ENCODE data around the gene ARID3B.
A peak's percentile ranks its signal among the peaks of the same experiment; 100 is the strongest.

The ARID3B gene

GRCh38 chr15:74528876-74529275 lies 12.1 kb upstream of the ARID3B start:
- DNase-seq = no peak
- Histone ChIP-seq H3K4me3 (ENCODE audit: low read depth, low read length) (no peak overlapping the region), H3K27ac (no peak overlapping the region), H3K9me3 (ENCODE audit: severe bottlenecking) (no peaks in the 10 kb centered on the region), H3K27me3 (ENCODE audit: insufficient read depth, low read depth, severe bottlenecking) (no peaks in the 10 kb centered on the region), H3K36me3 (no peaks in the 10 kb centered on the region)
- TF ChIP-seq CTCF (IDR thresholded peaks at IDR 0.05; ENCODE audit: low read depth, low read length) = no peak

- Histone ChIP-seq H3K27me3 (ENCODE audit: insufficient read depth, low read depth, severe bottlenecking) (no peaks in the 10 kb centered on the region), H3K4me3 (ENCODE audit: low read depth, low read length) (no peak overlapping the region), H3K9me3 (ENCODE audit: severe bottlenecking) (no peaks in the 10 kb centered on the region), H3K36me3 (no peaks in the 10 kb centered on the region), H3K27ac (no peak overlapping the region)
- DNase-seq = no peak
- TF ChIP-seq CTCF (IDR thresholded peaks at IDR 0.05; ENCODE audit: low read depth, low read length) = no peak
Measured at GRCh38 chr15:74529921-74530320, 11.1 kb upstream of the ARID3B start.

GRCh38 chr15:74530771-74531143 lies 10.3 kb upstream of the ARID3B start:
- no peaks in the 10 kb centered on the region for H3K9me3 ChIP-seq (ENCODE audit: severe bottlenecking)
- no peak for TF ChIP-seq CTCF (IDR thresholded peaks at IDR 0.05; ENCODE audit: low read depth, low read length)
- peak overlapping the region; percentile 57 for H3K27ac ChIP-seq
- H3K4me3 ChIP-seq (ENCODE audit: low read depth, low read length) = no peak overlapping the region
- DNase-seq = peak; percentile 71
- no peaks in the 10 kb centered on the region for H3K27me3 ChIP-seq (ENCODE audit: insufficient read depth, low read depth, severe bottlenecking)
- H3K36me3 ChIP-seq = no peaks in the 10 kb centered on the region

- Histone ChIP-seq H3K27ac (peak overlapping the region; percentile 57), H3K36me3 (no peaks in the 10 kb centered on the region), H3K4me3 (ENCODE audit: low read depth, low read length) (no peak overlapping the region)
Measured at GRCh38 chr15:74531144-74531811, 9.7 kb upstream of the ARID3B start.

GRCh38 chr15:74535388-74536084 lies 5.5 kb upstream of the ARID3B start:
- H3K27ac ChIP-seq = no peak overlapping the region
- H3K4me3 ChIP-seq (ENCODE audit: low read depth, low read length) = no peak overlapping the region
- no peak for DNase-seq
- no peaks in the 10 kb centered on the region for H3K36me3 ChIP-seq
- H3K9me3 ChIP-seq (ENCODE audit: severe bottlenecking) = no peaks in the 10 kb centered on the region
- TF ChIP-seq CTCF (IDR thresholded peaks at IDR 0.05; ENCODE audit: low read depth, low read length) = no peak
- H3K27me3 ChIP-seq (ENCODE audit: insufficient read depth, low read depth, severe bottlenecking) = no peaks in the 10 kb centered on the region

More at GRCh38 chr15:74531144-74531811, 9.7 kb upstream of the ARID3B start:
- Histone ChIP-seq H3K27me3 (ENCODE audit: insufficient read depth, low read depth, severe bottlenecking) (no peaks in the 10 kb centered on the region), H3K9me3 (ENCODE audit: severe bottlenecking) (no peaks in the 10 kb centered on the region)
- no peak for DNase-seq
- no peak for TF ChIP-seq CTCF (IDR thresholded peaks at IDR 0.05; ENCODE audit: low read depth, low read length)

All from WERI-Rb-1 (cell line).